ENCODE measurements around the gene PLIN1.

The PLIN1 gene

DNA sequence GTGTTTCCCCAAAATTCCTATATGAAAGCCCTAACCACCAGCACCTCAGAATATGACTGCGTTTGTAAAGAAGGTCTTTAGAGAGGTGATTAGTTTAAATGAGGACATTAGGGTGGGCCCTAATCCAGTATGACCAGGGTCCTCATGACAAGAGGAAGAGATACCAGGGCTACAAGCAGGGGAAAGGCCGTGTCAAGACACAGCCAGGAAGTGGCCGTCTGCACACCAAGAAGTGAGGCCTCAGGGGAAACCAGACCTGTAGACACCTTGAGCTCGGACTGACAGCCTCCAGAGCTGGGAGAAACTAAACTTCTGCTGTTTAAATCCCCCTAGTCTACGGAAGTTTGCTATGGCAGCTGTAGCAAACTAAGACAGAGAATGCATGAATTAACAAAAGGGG, 38.1 kb downstream of the PLIN1 start:
- WGBS (ENCODE audit: insufficient coverage, insufficient read length), result no CpG with 5 or more reads among the region's 5 CpGs
- H3K36me3 ChIP-seq (ENCODE audit: control insufficient read depth, insufficient read depth, low read length), result peaks cover 15% of the 10 kb centered on the region
- no peak for DNase-seq (ENCODE audit: low read depth, low spot score)
- H3K27me3 ChIP-seq (ENCODE audit: control insufficient read depth, insufficient read depth, low read length), result no peaks in the 10 kb centered on the region
- no peak overlapping the region for H3K27ac ChIP-seq (ENCODE audit: low read length)
- no peaks in the 10 kb centered on the region for H3K4me1 ChIP-seq (ENCODE audit: control insufficient read depth, insufficient read depth, low read length)
- H3K9me3 ChIP-seq (ENCODE audit: control insufficient read depth, insufficient read depth, low read length), result no peaks in the 10 kb centered on the region
- H3K4me3 ChIP-seq (ENCODE audit: low read length), result no peak overlapping the region

DNA sequence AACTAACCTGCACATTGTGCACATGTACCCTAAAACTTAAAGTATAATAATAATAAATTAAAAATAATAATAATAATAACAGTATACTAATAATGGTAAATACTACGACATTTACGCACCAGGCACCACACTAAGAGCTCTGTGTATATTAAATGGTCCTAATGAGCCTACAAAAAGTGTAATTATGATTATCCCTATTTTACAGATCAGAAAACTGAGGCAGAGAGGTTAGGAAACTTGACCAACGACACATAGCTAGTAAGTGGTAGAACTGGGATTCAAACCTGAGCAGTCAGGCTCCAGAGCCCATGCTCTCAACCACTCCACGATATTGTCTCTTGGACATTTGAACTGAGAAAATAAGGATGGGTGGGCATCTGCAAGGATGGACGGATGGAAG, 38.9 kb downstream of the PLIN1 start:
- Histone ChIP-seq H3K9me3 (ENCODE audit: control insufficient read depth, insufficient read depth, low read length) (no peaks in the 10 kb centered on the region), H3K36me3 (ENCODE audit: control insufficient read depth, insufficient read depth, low read length) (peaks cover 15% of the 10 kb centered on the region), H3K4me1 (ENCODE audit: control insufficient read depth, insufficient read depth, low read length) (no peaks in the 10 kb centered on the region), H3K27ac (ENCODE audit: low read length) (no peak overlapping the region), H3K4me3 (ENCODE audit: low read length) (no peak overlapping the region), H3K27me3 (ENCODE audit: control insufficient read depth, insufficient read depth, low read length) (no peaks in the 10 kb centered on the region)
- no CpG with 5 or more reads among the region's 5 CpGs for WGBS (ENCODE audit: insufficient coverage, insufficient read length)
- DNase-seq (ENCODE audit: low read depth, low spot score), result no peak

DNA sequence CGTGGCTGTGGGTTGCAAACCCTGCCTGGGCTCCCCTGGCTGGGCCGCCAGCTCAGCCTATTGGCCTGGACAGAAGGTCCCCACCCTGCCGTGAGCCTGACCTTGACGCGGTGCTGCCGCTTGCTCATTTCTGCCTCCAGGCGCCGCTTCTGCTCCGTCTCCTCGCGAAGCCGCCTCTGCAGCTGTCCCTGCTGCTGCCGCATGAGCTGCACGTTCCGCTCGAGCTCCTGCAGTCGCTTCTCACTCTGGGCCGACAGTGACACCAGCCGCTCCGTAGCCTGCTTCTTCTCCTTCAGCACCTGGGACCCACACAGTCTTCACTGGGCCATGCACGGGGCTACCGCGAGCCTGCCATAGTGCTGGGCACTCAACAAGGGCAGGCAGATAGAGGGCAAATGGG, 45.6 kb downstream of the PLIN1 start:
- DNase-seq (ENCODE audit: low read depth, low spot score), result no peak
- H3K4me1 ChIP-seq (ENCODE audit: control insufficient read depth, insufficient read depth, low read length), result no peaks in the 10 kb centered on the region; the same call in 1 of the 2 replicates
- peaks cover 3% of the 10 kb centered on the region; the same call in 1 of the 2 replicates for H3K9me3 ChIP-seq (ENCODE audit: control insufficient read depth, insufficient read depth, low read length)
- no peaks in the 10 kb centered on the region for H3K27me3 ChIP-seq (ENCODE audit: control insufficient read depth, insufficient read depth, low read length)
- no peak overlapping the region for H3K4me3 ChIP-seq (ENCODE audit: low read length)
- H3K36me3 ChIP-seq (ENCODE audit: control insufficient read depth, insufficient read depth, low read length), result peaks cover 50% of the 10 kb centered on the region
- no CpG with 5 or more reads among the region's 23 CpGs for WGBS (ENCODE audit: insufficient coverage, insufficient read length)
- no peak overlapping the region for H3K27ac ChIP-seq (ENCODE audit: low read length)

DNA sequence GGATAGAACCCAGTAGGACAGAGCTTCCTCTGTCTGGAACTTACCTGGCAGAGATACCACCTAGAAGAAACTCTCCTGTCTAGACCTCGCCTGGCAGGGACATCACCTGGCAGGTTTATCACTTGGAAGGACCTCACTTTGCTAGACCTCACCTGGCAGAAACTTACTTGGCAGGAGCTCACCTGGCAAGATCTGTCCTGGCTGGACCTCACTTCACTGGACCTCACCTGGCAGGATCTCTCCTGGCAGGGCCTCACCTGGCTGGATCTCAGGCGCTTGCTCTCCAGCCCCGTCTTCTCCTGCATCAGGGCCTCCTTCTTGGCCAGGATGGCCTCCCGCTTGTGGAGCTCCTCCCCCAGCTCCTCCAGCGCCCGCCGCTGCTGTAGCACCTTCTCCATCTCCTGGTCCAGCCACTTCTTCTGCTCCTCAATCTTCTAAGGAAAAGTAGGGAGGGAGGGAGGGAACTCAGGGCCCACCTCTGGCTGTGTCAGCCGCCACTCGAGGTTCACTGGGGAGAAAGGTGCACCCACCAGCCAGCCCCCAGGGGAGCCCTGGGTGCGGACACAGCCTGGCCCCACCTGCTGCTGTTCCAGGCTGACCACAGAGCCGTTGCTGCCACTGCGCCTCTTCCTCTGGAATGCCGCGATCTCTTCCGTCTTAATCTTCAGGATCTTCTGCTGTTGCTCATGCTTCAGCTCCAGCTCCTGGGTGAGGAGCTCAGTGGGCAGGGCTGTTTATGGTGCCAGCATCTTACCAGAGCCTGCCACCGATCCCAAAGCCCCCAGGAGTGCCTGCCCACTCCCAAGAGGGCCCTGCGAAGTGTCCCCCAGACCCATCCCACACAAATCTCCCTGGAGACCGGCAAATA, 46.4 kb downstream of the PLIN1 start:
- Histone ChIP-seq H3K9me3 (ENCODE audit: control insufficient read depth, insufficient read depth, low read length) (peaks cover 3% of the 10 kb centered on the region; the same call in 1 of the 2 replicates), H3K4me3 (ENCODE audit: low read length) (no peak overlapping the region), H3K4me1 (ENCODE audit: control insufficient read depth, insufficient read depth, low read length) (no peaks in the 10 kb centered on the region; the same call in 1 of the 2 replicates), H3K27me3 (ENCODE audit: control insufficient read depth, insufficient read depth, low read length) (no peaks in the 10 kb centered on the region), H3K36me3 (ENCODE audit: control insufficient read depth, insufficient read depth, low read length) (peaks cover 57% of the 10 kb centered on the region), H3K27ac (ENCODE audit: low read length) (no peak overlapping the region)
- no peak for DNase-seq (ENCODE audit: low read depth, low spot score)
- WGBS (ENCODE audit: insufficient coverage, insufficient read length), result no CpG with 5 or more reads among the region's 18 CpGs

- Histone ChIP-seq H3K27ac (ENCODE audit: low read length) (no peak overlapping the region), H3K27me3 (ENCODE audit: control insufficient read depth, insufficient read depth, low read length) (no peaks in the 10 kb centered on the region), H3K9me3 (ENCODE audit: control insufficient read depth, insufficient read depth, low read length) (peaks cover 3% of the 10 kb centered on the region; the same call in 1 of the 2 replicates), H3K4me1 (ENCODE audit: control insufficient read depth, insufficient read depth, low read length) (no peaks in the 10 kb centered on the region; the same call in 1 of the 2 replicates), H3K4me3 (ENCODE audit: low read length) (no peak overlapping the region), H3K36me3 (ENCODE audit: control insufficient read depth, insufficient read depth, low read length) (peaks cover 66% of the 10 kb centered on the region)
- DNase-seq (ENCODE audit: low read depth, low spot score), result no peak
- WGBS (ENCODE audit: insufficient coverage, insufficient read length), result no CpG with 5 or more reads among the region's 10 CpGs
Measured at GRCh38 chr15:89631902-89632264, 47.3 kb downstream of the PLIN1 start.

GRCh38 chr15:89630974-89631901, 47.9 kb downstream of the PLIN1 start:
- Histone ChIP-seq H3K27ac (ENCODE audit: low read length) (no peak overlapping the region), H3K27me3 (ENCODE audit: control insufficient read depth, insufficient read depth, low read length) (no peaks in the 10 kb centered on the region), H3K36me3 (ENCODE audit: control insufficient read depth, insufficient read depth, low read length) (peaks cover 67% of the 10 kb centered on the region), H3K4me3 (ENCODE audit: low read length) (no peak overlapping the region), H3K4me1 (ENCODE audit: control insufficient read depth, insufficient read depth, low read length) (no peaks in the 10 kb centered on the region; the same call in 1 of the 2 replicates), H3K9me3 (ENCODE audit: control insufficient read depth, insufficient read depth, low read length) (peaks cover 3% of the 10 kb centered on the region; the same call in 1 of the 2 replicates)
- DNase-seq (ENCODE audit: low read depth, low spot score), result no peak
- WGBS (ENCODE audit: insufficient coverage, insufficient read length), result no CpG with 5 or more reads among the region's 30 CpGs

DNA sequence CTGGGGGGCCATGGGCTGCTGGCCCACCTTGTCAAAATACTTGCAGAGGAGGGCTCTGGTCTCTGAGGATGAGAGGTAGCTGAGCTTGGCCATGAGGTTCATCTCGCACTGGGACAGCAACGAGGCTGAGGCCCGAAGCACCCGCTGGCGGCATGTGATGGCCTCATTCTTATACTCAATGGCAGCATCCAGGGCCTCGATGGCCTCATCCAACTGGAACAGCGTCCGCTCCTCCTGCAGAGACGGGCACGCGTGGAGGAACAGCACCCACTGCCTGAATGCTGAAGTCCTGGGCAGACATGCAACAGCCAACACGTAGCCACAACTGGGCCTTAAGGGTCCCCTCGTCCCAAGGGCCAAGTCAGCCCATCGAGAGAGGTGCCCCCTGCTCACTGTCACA, 48.9 kb downstream of the PLIN1 start:
- no peak for DNase-seq (ENCODE audit: low read depth, low spot score)
- Histone ChIP-seq H3K4me3 (ENCODE audit: low read length) (no peak overlapping the region), H3K27me3 (ENCODE audit: control insufficient read depth, insufficient read depth, low read length) (no peaks in the 10 kb centered on the region), H3K36me3 (ENCODE audit: control insufficient read depth, insufficient read depth, low read length) (peaks cover 68% of the 10 kb centered on the region), H3K9me3 (ENCODE audit: control insufficient read depth, insufficient read depth, low read length) (peaks cover 3% of the 10 kb centered on the region; the same call in 1 of the 2 replicates), H3K27ac (ENCODE audit: low read length) (no peak overlapping the region), H3K4me1 (ENCODE audit: control insufficient read depth, insufficient read depth, low read length) (no peaks in the 10 kb centered on the region; the same call in 1 of the 2 replicates)
- no CpG with 5 or more reads among the region's 14 CpGs for WGBS (ENCODE audit: insufficient coverage, insufficient read length)

- H3K27me3 ChIP-seq (ENCODE audit: control insufficient read depth, insufficient read depth, low read length), result no peaks in the 10 kb centered on the region
- WGBS (ENCODE audit: insufficient coverage, insufficient read length), result no CpG with 5 or more reads among the region's 5 CpGs
- H3K4me1 ChIP-seq (ENCODE audit: control insufficient read depth, insufficient read depth, low read length), result no peaks in the 10 kb centered on the region; the same call in 1 of the 2 replicates
- H3K36me3 ChIP-seq (ENCODE audit: control insufficient read depth, insufficient read depth, low read length), result peaks cover 73% of the 10 kb centered on the region
- H3K27ac ChIP-seq (ENCODE audit: low read length), result no peak overlapping the region
- DNase-seq (ENCODE audit: low read depth, low spot score), result no peak
- H3K4me3 ChIP-seq (ENCODE audit: low read length), result no peak overlapping the region
- peaks cover 3% of the 10 kb centered on the region; the same call in 1 of the 2 replicates for H3K9me3 ChIP-seq (ENCODE audit: control insufficient read depth, insufficient read depth, low read length)
Measured at GRCh38 chr15:89629829-89630228, 49.3 kb downstream of the PLIN1 start.

DNA sequence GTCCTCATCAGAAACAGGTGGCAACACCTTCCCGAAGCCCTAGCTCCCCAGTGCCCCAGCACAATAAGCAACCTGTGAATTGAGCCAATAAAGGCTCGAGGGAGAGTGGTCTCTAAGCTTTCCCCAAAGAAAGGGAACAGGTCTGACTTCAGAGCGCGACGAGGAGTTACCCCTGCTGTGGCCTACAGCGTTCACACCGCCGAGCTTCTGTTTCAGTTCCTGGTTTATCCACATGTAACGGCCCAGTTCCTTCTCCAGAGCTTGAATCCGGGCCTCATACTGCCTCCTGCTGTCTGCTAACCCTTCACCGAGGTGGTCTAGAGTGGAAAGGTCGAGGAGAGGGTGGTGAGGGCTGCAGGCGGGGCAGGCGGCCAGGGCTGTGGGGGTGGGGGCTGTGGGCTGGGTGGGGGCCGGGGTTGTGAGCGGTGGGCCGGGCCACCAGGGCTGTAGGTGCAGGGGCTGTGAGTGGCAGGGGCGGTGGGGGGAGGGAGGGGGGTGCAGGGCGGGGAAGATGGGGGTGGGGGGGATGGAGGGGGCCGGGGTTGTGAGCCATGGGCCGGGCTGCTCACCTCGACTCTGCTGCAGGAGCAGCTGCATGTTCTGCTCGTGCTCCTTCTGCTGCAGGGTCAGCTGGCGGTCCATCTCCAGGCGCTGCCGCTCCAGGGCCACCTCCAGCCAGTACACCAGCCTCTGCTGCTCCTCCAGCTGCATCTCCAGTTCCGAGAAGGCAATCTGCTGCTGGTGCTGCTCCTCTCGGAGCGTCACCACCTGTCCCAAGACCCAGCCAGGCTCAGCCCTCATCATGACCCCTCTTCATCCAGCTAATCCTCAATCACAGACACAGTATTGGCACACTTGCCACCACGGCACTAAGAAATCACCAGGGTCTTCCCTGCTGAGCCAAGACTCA, 50.1 kb downstream of the PLIN1 start:
- no peak for DNase-seq (ENCODE audit: low read depth, low spot score)
- Histone ChIP-seq H3K27me3 (ENCODE audit: control insufficient read depth, insufficient read depth, low read length) (no peaks in the 10 kb centered on the region), H3K9me3 (ENCODE audit: control insufficient read depth, insufficient read depth, low read length) (peaks cover 3% of the 10 kb centered on the region; the same call in 1 of the 2 replicates), H3K4me3 (ENCODE audit: low read length) (no peak overlapping the region), H3K27ac (ENCODE audit: low read length) (no peak overlapping the region), H3K36me3 (ENCODE audit: control insufficient read depth, insufficient read depth, low read length) (peaks cover 80% of the 10 kb centered on the region), H3K4me1 (ENCODE audit: control insufficient read depth, insufficient read depth, low read length) (no peaks in the 10 kb centered on the region; the same call in 1 of the 2 replicates)
- WGBS (ENCODE audit: insufficient coverage, insufficient read length), result no CpG with 5 or more reads among the region's 30 CpGs
